ENCODE data around the gene DNMT3L. TPM values are rescaled to one million over a fixed set of nuclear protein-coding genes. Genes with fewer than 3 reads are reported as not detected.

Gene DNMT3L
- total RNA-seq, 4 donors from 2014 or later: not detected

- Histone ChIP-seq H3K27me3 (no peaks in the 10 kb centered on the region), H3K36me3 (no peaks in the 10 kb centered on the region), H3K4me1 (no peaks in the 10 kb centered on the region), H3K4me3 (no peak overlapping the region), H3K27ac (no peak overlapping the region), H3K9me3 (peaks cover 0 to 16% (median 0%) of the 10 kb centered on the region in 4 donors)
- no peak for TF ChIP-seq CTCF (IDR thresholded peaks at IDR 0.05)
- TF ChIP-seq EP300 (IDR thresholded peaks at IDR 0.05): no peak
- no peak for TF ChIP-seq POLR2A (IDR thresholded peaks at IDR 0.05)
- WGBS, 2 donors: 74 to 83% methylated on average over 4 of the region's 4 CpGs
- no peak for DNase-seq (ENCODE audit: low spot score in 2 of 2)
Observed at GRCh38 chr21:44263768-44264167, 2.1 kb upstream of the DNMT3L start.

DNA sequence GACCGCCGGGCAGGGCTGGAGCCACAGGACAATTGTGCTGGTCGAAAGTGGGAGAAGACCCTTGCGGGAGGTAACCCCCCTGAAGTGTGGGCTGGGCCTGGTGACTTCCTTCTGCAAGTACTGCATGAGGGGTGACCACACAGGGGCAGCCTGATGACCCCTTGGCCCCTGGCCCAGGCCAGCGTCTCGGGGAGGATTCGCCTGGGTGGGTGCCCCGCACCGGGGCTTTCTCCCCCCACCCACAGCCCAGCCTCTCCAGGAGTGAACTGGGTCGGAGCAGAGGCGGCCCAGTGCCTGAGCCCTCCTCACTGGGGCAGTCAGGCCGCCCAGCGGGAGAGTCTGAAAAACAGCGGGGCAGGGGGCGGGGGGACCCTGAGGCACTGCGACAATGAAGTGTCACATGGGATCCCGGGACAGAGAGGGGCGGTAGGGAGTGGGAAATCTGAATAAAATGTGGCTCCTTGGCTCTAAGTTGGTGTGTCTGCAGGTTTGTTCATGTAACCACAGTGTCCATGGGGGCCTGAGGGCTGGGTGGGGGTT is 1.6 kb upstream of the DNMT3L start:
- no peaks in the 10 kb centered on the region for H3K36me3 ChIP-seq
- DNase-seq (ENCODE audit: low spot score in 2 of 2): no peak
- peaks cover 0 to 18% (median 0%) of the 10 kb centered on the region in 4 donors for H3K9me3 ChIP-seq
- 30 to 54% methylated on average over 18 of the region's 18 CpGs for WGBS, 2 donors
- H3K4me3 ChIP-seq: no peak overlapping the region
- TF ChIP-seq EP300 (IDR thresholded peaks at IDR 0.05): no peak
- TF ChIP-seq CTCF (IDR thresholded peaks at IDR 0.05): no peak
- no peak for TF ChIP-seq POLR2A (IDR thresholded peaks at IDR 0.05)
- H3K4me1 ChIP-seq: no peaks in the 10 kb centered on the region
- H3K27ac ChIP-seq: no peak overlapping the region
- H3K27me3 ChIP-seq: no peaks in the 10 kb centered on the region

- no peaks in the 10 kb centered on the region for H3K4me1 ChIP-seq
- DNase-seq (ENCODE audit: low spot score in 2 of 2): no peak
- H3K27ac ChIP-seq: no peak overlapping the region
- H3K4me3 ChIP-seq: no peak overlapping the region
- TF ChIP-seq CTCF (IDR thresholded peaks at IDR 0.05): no peak
- TF ChIP-seq POLR2A (IDR thresholded peaks at IDR 0.05): no peak
- TF ChIP-seq EP300 (IDR thresholded peaks at IDR 0.05): no peak
- H3K27me3 ChIP-seq: no peaks in the 10 kb centered on the region
- WGBS, 2 donors: 77 to 80% methylated on average over 12 of the region's 12 CpGs
- H3K9me3 ChIP-seq: peaks cover 0 to 18% (median 0%) of the 10 kb centered on the region in 4 donors
- no peaks in the 10 kb centered on the region for H3K36me3 ChIP-seq
Observed at GRCh38 chr21:44262338-44263056, 800 bp upstream of the DNMT3L start.

DNA sequence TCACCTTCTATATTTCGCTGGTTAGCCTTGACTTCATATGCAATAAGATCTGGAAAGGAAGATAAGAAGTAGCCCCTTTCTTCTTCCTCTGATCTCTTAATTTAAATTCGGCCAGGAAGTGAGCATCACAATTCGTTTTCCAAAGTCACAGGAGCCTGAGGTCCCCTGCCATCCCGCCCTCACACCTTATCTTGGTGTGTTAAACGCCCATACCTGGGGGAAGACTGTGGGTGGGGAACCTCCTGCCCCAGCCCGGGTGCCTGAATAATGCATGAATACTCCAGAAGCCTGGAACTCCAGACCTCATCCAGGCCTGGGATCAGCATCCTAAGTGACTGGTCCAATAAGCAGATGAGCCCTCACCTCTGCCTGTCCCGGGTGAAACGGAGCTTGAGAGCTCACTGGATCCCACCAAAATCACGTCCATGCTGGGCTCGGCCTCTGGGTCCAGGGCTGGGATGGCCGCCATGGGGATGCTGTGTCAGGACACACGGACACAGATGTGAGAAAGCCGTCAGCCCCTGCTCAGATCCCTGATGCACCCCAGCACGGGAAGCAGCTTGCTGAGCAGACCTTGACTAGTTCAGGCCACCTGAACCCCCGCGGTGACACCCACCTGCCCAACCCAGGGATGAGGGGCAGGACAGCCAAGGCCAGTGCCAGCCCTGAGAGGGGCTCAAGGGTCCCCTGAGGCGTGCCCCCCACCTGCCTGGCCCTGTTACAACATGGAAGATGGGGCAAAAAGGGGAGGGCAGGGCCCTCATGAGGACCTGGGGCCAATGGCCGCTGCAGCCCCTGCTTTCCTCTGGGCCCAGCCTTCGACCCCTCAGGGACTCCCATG is 686 bp downstream of the DNMT3L start:
- Histone ChIP-seq H3K4me3 (no peak overlapping the region), H3K27ac (no peak overlapping the region), H3K27me3 (no peaks in the 10 kb centered on the region), H3K36me3 (no peaks in the 10 kb centered on the region), H3K9me3 (peaks cover 0 to 18% (median 0%) of the 10 kb centered on the region in 4 donors), H3K4me1 (no peaks in the 10 kb centered on the region)
- no peak for DNase-seq (ENCODE audit: low spot score in 2 of 2)
- TF ChIP-seq EP300 (IDR thresholded peaks at IDR 0.05) (no peak), CTCF (IDR thresholded peaks at IDR 0.05) (no peak), POLR2A (IDR thresholded peaks at IDR 0.05) (no peak)
- 77 to 84% methylated on average over 6 to 19 of the region's 19 CpGs for WGBS, 2 donors

DNA sequence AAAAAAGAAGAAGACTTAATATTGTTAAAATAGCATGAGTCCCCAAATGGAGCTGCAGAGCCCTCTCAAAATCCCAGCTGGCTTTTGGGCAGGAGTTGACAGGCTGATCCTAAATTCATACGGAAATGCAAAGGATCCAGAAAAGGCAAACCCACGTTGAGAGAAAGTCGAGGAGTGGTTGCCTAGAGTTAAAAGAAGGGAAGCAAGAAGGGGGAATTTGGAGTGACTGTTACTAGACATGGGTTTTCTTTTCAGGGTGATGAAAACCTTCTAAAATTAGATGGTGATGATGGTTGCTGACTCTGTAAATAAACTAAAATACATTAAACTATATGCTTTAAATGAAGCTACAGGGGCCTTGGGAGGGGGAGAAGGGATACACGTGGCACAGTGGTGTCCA is 1.6 kb downstream of the DNMT3L start:
- no peak for DNase-seq (ENCODE audit: low spot score in 2 of 2)
- no peaks in the 10 kb centered on the region for H3K4me1 ChIP-seq
- H3K4me3 ChIP-seq: no peak overlapping the region
- no peak overlapping the region for H3K27ac ChIP-seq
- no peaks in the 10 kb centered on the region for H3K27me3 ChIP-seq
- peaks cover 0 to 18% (median 0%) of the 10 kb centered on the region in 4 donors for H3K9me3 ChIP-seq
- TF ChIP-seq CTCF (IDR thresholded peaks at IDR 0.05) (no peak), EP300 (IDR thresholded peaks at IDR 0.05) (no peak), POLR2A (IDR thresholded peaks at IDR 0.05) (no peak)
- WGBS, 2 donors: 62 to 73% methylated on average over 4 of the region's 4 CpGs
- no peaks in the 10 kb centered on the region for H3K36me3 ChIP-seq
